Neural cell (in vitro differentiated cells): ENCODE results near the gene KCNA3. TPM values are rescaled to one million over a fixed set of nuclear protein-coding genes. Genes with fewer than 3 reads are reported as not detected.

Experiments used
- H2AFZ ChIP-seq: fragments of 200-600, 300-800 bp; sonication (generic), shearing (Covaris generic); 2 replicates; pipeline ENCODE4 v1.6.0; 2014; ENCODE audit warnings: low read depth, mild to moderate bottlenecking, antibody characterized with exemption, low read length, moderate library complexity
- H3F3A ChIP-seq: fragments of 200-600 bp; shearing (Covaris generic); 2 replicates; pipeline ENCODE4 v1.6.1; 2016; ENCODE audit warnings: mild to moderate bottlenecking, moderate library complexity, mixed read lengths, antibody characterized with exemption, low read length; ENCODE audit not compliant: insufficient read depth, poor library complexity, severe bottlenecking
- H3K27ac ChIP-seq: fragments of 200-600, 300-800 bp; sonication (generic), shearing (Covaris generic); 2 replicates; pipeline ENCODE4 v1.5.1; 2014; ENCODE audit warnings: mild to moderate bottlenecking, low read length, moderate library complexity
- H3K27me3 ChIP-seq: fragments of 300-800, 200-600 bp; sonication (generic), shearing (Covaris generic); 2 replicates; pipeline ENCODE4 v1.6.0; 2014; ENCODE audit warnings: mild to moderate bottlenecking, low read depth, low read length, moderate library complexity; ENCODE audit not compliant: insufficient read depth
- H3K36me3 ChIP-seq: fragments of 300-800, 200-600 bp; sonication (generic), shearing (Covaris generic); 2 replicates; pipeline ENCODE4 v1.5.1; 2014; ENCODE audit warnings: mild to moderate bottlenecking, antibody characterized with exemption, low read length, moderate library complexity; ENCODE audit not compliant: insufficient read depth
- H3K4me2 ChIP-seq: fragments of 300-800, 200-600 bp; sonication (generic), shearing (Covaris generic); 2 replicates; pipeline ENCODE4 v1.6.0; 2014; ENCODE audit warnings: mild to moderate bottlenecking, low read length
- H3K4me3 ChIP-seq: fragments of 300-800, 200-600 bp; sonication (generic), shearing (Covaris generic); 2 replicates; pipeline ENCODE4 v1.5.1; 2014; ENCODE audit warnings: mild to moderate bottlenecking, low read length, moderate library complexity
- H3K79me2 ChIP-seq: fragments of 200-600 bp; shearing (Covaris generic); replicated peaks from 2 replicates; pipeline ENCODE4 v1.6.0; 2014; ENCODE audit warnings: mild to moderate bottlenecking, low read length, moderate library complexity; ENCODE audit not compliant: insufficient read depth
- H3K9ac ChIP-seq: fragments of 300-800, 200-600 bp; sonication (generic), shearing (Covaris generic); 2 replicates; pipeline ENCODE4 v1.6.1; 2016; ENCODE audit warnings: mild to moderate bottlenecking, low read length, mixed read lengths
- H3K9me2 ChIP-seq: fragments of 200-600 bp; shearing (Covaris generic); 2 replicates; pipeline ENCODE4 v1.6.1; 2016; ENCODE audit warnings: mild to moderate bottlenecking, low read length, mixed read lengths; ENCODE audit not compliant: insufficient read depth
- H3K9me3 ChIP-seq: fragments of 200-600, 300-800 bp; sonication (generic), shearing (Covaris generic); 2 replicates; pipeline ENCODE4 v1.6.1; 2016; ENCODE audit warnings: mild to moderate bottlenecking, mixed run types, low read length, moderate library complexity, mixed read lengths
- H4K20me1 ChIP-seq: fragments of 200-600 bp; shearing (Covaris generic); 2 replicates; pipeline ENCODE4 v1.6.1; 2016; ENCODE audit warnings: mild to moderate bottlenecking, mixed run types; ENCODE audit not compliant: insufficient read depth
- CTCF ChIP-seq: fragments of 450-650 bp; IDR thresholded peaks from 2 replicates; pipeline ENCODE4 v1.5.1; 2014; ENCODE audit warnings: antibody characterized with exemption, mild to moderate bottlenecking, moderate library complexity; ENCODE audit not compliant: poor library complexity, severe bottlenecking
- EP300 ChIP-seq: fragments of 450-650 bp; conservative IDR thresholded peaks from 2 replicates; pipeline ENCODE4 v1.6.1; 2014; ENCODE audit warnings: antibody characterized with exemption, mild to moderate bottlenecking, moderate library complexity; ENCODE audit not compliant: poor library complexity, severe bottlenecking
- EZH2 ChIP-seq: fragments of 200-600, 300-800 bp; shearing (Covaris generic), sonication (generic); IDR thresholded peaks from 2 replicates; pipeline ENCODE4 v1.6.1; 2014; ENCODE audit warnings: antibody characterized with exemption, low read length, borderline replicate concordance, mild to moderate bottlenecking; ENCODE audit not compliant: insufficient read depth, poor library complexity, severe bottlenecking
- MXI1 ChIP-seq: fragments of 450-650 bp; conservative IDR thresholded peaks from 2 replicates; pipeline ENCODE4 v1.6.1; 2014; ENCODE audit warnings: antibody characterized with exemption, mild to moderate bottlenecking; ENCODE audit not compliant: poor library complexity, severe bottlenecking
- POLR2AphosphoS5 ChIP-seq: IDR thresholded peaks from 2 replicates; pipeline ENCODE4 v1.6.1; 2012
- RAD21 ChIP-seq: fragments of 450-650 bp; conservative IDR thresholded peaks from 2 replicates; pipeline ENCODE4 v1.6.1; 2014; ENCODE audit warnings: antibody characterized with exemption, mild to moderate bottlenecking, moderate library complexity
- SMC3 ChIP-seq: fragments of 450-650 bp; conservative IDR thresholded peaks from 2 replicates; pipeline ENCODE4 v1.6.1; 2014; ENCODE audit warnings: antibody characterized with exemption, mild to moderate bottlenecking, moderate library complexity; ENCODE audit not compliant: poor library complexity
- TAF1 ChIP-seq: IDR thresholded peaks from 2 replicates; pipeline ENCODE4 v1.6.1; 2012; ENCODE audit warnings: low read depth
- polyA minus RNA-seq: library from RNA; depleted of rRNA, polyadenylated mRNA; stranded (reverse); fragments of >200 nt; gene quantifications from 2 replicates; pipeline ENCODE4 v1.2.3, GENCODE V29; 2014
- polyA plus RNA-seq: library from polyadenylated mRNA; depleted of rRNA; stranded (reverse); fragments of >200 nt; gene quantifications from 2 replicates; pipeline ENCODE4 v1.2.3, GENCODE V29; 2014
- TF ChIP-seq, protein P1 (sequence below): IDR thresholded peaks from 2 replicates; pipeline ENCODE4 v1.6.1; 2012; ENCODE audit warnings: borderline replicate concordance

The KCNA3 gene
- polyA plus RNA-seq = 5.4 and 5.6 TPM in 2 replicates
- polyA minus RNA-seq = 26.7 and 27.3 TPM in 2 replicates

DNA sequence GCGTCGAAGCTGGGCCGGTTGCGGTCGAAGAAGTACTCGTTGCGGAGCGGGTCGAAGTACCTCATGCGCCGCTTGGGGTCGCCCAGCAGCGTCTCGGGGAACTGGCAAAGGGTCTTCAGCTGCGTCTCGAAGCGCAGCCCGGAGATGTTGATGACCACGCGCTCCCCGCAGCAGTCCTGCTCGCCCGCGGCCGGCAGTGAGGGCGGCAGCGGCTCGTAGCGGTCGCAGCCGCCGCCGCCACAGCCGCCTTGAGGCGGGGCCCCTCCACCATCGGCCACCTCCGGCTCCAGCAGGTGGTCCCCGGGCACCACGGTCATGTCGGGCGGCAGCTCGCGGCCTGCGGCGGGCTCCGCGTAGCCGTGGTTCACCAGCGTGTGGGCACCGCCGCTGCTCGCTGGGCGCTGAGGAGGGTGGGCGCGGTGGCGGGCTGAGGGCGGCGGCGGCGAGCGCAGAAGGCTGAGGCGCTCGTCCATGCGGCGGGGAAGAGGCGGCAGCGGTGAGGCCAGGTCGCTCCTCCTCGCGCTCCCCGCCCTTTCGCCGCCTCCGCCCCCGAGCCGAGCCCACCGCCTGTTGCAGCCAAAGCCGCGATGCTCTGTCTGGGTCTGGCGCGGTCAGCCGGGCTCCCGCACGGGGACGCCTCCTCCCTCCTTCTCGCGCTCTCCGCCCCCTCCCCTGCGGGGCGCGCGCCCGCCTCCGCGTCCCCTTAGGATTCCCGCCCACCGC lies at the start of gene KCNA3:
Gene KCNA3 (minus strand): TSS at position 604 of the 723 bp plus-strand sequence. CDS start 131 bp downstream, at position 473.
- Histone ChIP-seq H3K4me2 (peak within 1 kb of the TSS; percentile 93), H3K36me3 (no peaks in the 10 kb centered on the region), H3K4me3 (peak within 1 kb of the TSS; percentile 73), H2AFZ (peak within 1 kb of the TSS; percentile 30), H3K9me3 (no peaks in the 10 kb centered on the region), H3K27me3 (peaks cover 9% of the 10 kb centered on the region), H3F3A (no peaks in the 10 kb centered on the region), H4K20me1 (no peaks in the 10 kb centered on the region), H3K9me2 (no peaks in the 10 kb centered on the region), H3K9ac (peak within 1 kb of the TSS; percentile 70), H3K79me2 (peaks cover 26% of the 10 kb centered on the region), H3K27ac (peak within 1 kb of the TSS; percentile 50)
- peak; percentile 69 for TF ChIP-seq CTCF
- peak; percentile 25 for TF ChIP-seq EP300
- TF ChIP-seq MXI1 = peak; percentile 75
- peak; percentile 64 for TF ChIP-seq SMC3
- TF ChIP-seq POLR2AphosphoS5 = peak; percentile 57
- TF ChIP-seq EZH2 = no peak
- TF ChIP-seq, protein P1, sequence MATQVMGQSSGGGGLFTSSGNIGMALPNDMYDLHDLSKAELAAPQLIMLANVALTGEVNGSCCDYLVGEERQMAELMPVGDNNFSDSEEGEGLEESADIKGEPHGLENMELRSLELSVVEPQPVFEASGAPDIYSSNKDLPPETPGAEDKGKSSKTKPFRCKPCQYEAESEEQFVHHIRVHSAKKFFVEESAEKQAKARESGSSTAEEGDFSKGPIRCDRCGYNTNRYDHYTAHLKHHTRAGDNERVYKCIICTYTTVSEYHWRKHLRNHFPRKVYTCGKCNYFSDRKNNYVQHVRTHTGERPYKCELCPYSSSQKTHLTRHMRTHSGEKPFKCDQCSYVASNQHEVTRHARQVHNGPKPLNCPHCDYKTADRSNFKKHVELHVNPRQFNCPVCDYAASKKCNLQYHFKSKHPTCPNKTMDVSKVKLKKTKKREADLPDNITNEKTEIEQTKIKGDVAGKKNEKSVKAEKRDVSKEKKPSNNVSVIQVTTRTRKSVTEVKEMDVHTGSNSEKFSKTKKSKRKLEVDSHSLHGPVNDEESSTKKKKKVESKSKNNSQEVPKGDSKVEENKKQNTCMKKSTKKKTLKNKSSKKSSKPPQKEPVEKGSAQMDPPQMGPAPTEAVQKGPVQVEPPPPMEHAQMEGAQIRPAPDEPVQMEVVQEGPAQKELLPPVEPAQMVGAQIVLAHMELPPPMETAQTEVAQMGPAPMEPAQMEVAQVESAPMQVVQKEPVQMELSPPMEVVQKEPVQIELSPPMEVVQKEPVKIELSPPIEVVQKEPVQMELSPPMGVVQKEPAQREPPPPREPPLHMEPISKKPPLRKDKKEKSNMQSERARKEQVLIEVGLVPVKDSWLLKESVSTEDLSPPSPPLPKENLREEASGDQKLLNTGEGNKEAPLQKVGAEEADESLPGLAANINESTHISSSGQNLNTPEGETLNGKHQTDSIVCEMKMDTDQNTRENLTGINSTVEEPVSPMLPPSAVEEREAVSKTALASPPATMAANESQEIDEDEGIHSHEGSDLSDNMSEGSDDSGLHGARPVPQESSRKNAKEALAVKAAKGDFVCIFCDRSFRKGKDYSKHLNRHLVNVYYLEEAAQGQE = no peak
- peak; percentile 61 for TF ChIP-seq RAD21
- no peak for TF ChIP-seq TAF1

GRCh38 chr1:110722807-110723206 lies 48.1 kb upstream of the KCNA3 start:
- no peak overlapping the region for H3K4me2 ChIP-seq
- no peaks in the 10 kb centered on the region for H3K79me2 ChIP-seq
- H4K20me1 ChIP-seq = no peaks in the 10 kb centered on the region
- H3K9ac ChIP-seq = no peak overlapping the region
- no peak overlapping the region for H3K4me3 ChIP-seq
- H3F3A ChIP-seq = no peaks in the 10 kb centered on the region
- H3K27ac ChIP-seq = no peak overlapping the region
- no peaks in the 10 kb centered on the region for H3K36me3 ChIP-seq
- no peaks in the 10 kb centered on the region for H3K9me2 ChIP-seq
- TF ChIP-seq TAF1 = no peak
- no peak for TF ChIP-seq POLR2AphosphoS5
- TF ChIP-seq EZH2 = no peak
- TF ChIP-seq MXI1 = no peak
- no peak for TF ChIP-seq RAD21
- TF ChIP-seq, protein P1 = no peak
- no peak for TF ChIP-seq CTCF
- no peaks in the 10 kb centered on the region for H3K9me3 ChIP-seq
- H3K27me3 ChIP-seq = no peaks in the 10 kb centered on the region
- no peak overlapping the region for H2AFZ ChIP-seq
